PC-9 (cell line): ENCODE measurements around the gene FAM120A. TPM values are rescaled to one million over a fixed set of nuclear protein-coding genes. Genes with fewer than 3 reads are reported as not detected.

Source experiments
- BruUV-seq: library from RNA; stranded (reverse); fragments of 400-500 nt; replicated peaks from 2 replicates; lab custom pipeline; 2021; lab: Mats Ljungman, UMichigan
- CTCF ChIA-PET: fragments of 300-600 bp; sonication (Branson Sonifier 250); formaldehyde crosslinking; loops from one replicate; lab custom pipeline; 2022; ENCODE audit warnings: antibody characterized with exemption; lab: Charles Lee
- POLR2A ChIA-PET: fragments of 300-600 bp; sonication (Branson Sonifier 250); formaldehyde crosslinking; loops from one replicate; lab custom pipeline; 2022; ENCODE audit warnings: antibody characterized with exemption; ENCODE audit not compliant: unreplicated experiment; lab: Charles Lee
- DNase-seq, 2 experiments: peaks; one replicate each; pipeline versions ENCODE4 v3.0.0 to v3.0.0-alpha.2; 2015 to 2022; ENCODE audit warnings: mixed read lengths in 1 of 2
- H2AFZ ChIP-seq: fragments of 200-600 bp; sonication (generic); 2 replicates; pipeline ENCODE4 v1.8.1; 2017; ENCODE audit warnings: antibody characterized with exemption
- H3F3A ChIP-seq: fragments of 200-600 bp; sonication (generic); 2 replicates; pipeline ENCODE4 v1.8.1; 2017; ENCODE audit warnings: antibody characterized with exemption, mild to moderate bottlenecking, low read depth; ENCODE audit not compliant: insufficient read depth
- H3K27ac ChIP-seq: fragments of 200-600 bp; sonication (generic); 2 replicates; pipeline ENCODE4 v1.6.1; 2016; ENCODE audit warnings: mixed run types
- H3K27me3 ChIP-seq: fragments of 200-600 bp; sonication (generic); 2 replicates; pipeline ENCODE4 v1.6.1; 2016; ENCODE audit warnings: low read depth, mixed run types; ENCODE audit not compliant: insufficient read depth
- H3K36me3 ChIP-seq: fragments of 200-600 bp; sonication (generic); 2 replicates; pipeline ENCODE4 v1.6.1; 2016; ENCODE audit warnings: low read depth, mixed run types
- H3K4me1 ChIP-seq: fragments of 200-600 bp; sonication (generic); replicated peaks from 2 replicates; pipeline ENCODE4 v1.6.1; 2016; ENCODE audit warnings: mixed run types; ENCODE audit not compliant: insufficient read depth
- H3K4me2 ChIP-seq: fragments of 200-600 bp; sonication (generic); 2 replicates; pipeline ENCODE4 v1.6.1; 2017; ENCODE audit warnings: mixed run types
- H3K4me3 ChIP-seq: fragments of 200-600 bp; sonication (generic); 2 replicates; pipeline ENCODE4 v1.6.1; 2016; ENCODE audit warnings: mixed run types
- H3K79me2 ChIP-seq: fragments of 200-600 bp; sonication (generic); 2 replicates; pipeline ENCODE4 v1.6.1; 2017; ENCODE audit warnings: low read depth, mixed run types
- H3K9me2 ChIP-seq: fragments of 200-600 bp; sonication (generic); 2 replicates; pipeline ENCODE4 v1.8.1; 2017; ENCODE audit warnings: mild to moderate bottlenecking; ENCODE audit not compliant: insufficient read depth
- H3K9me3 ChIP-seq: fragments of 200-600 bp; sonication (generic); 2 replicates; pipeline ENCODE4 v1.8.1; 2016; ENCODE audit warnings: low read depth; ENCODE audit not compliant: insufficient read depth
- H4K20me1 ChIP-seq: fragments of 200-600 bp; sonication (generic); 2 replicates; pipeline ENCODE4 v1.8.1; 2017; ENCODE audit not compliant: insufficient read depth
- EZH2 ChIP-seq: fragments of 200-600 bp; sonication (generic); IDR thresholded peaks from 2 replicates; pipeline ENCODE4 v1.8.0; 2017; ENCODE audit warnings: antibody characterized with exemption, low read depth
- intact Hi-C: fragments of 100-400 bp; cut with micrococcal nuclease; formaldehyde crosslinking; loops from one replicate; pipeline ENCODE4 v1.10.0; 2022; ENCODE audit not compliant: unreplicated experiment
- total RNA-seq: library from RNA; stranded (reverse); gene quantifications from 2 replicates; pipeline ENCODE4 v1.2.3, GENCODE V29; 2021
- TF ChIP-seq, protein P1 (sequence below): fragments of 200-600 bp; sonication (generic); conservative IDR thresholded peaks from 2 replicates; pipeline ENCODE4 v1.6.1; 2017; ENCODE audit warnings: mixed run types, antibody characterized with exemption, mild to moderate bottlenecking, moderate library complexity

FAM120A gene
- total RNA-seq, 1 experiment from 2014 or later: 171 TPM

DNA sequence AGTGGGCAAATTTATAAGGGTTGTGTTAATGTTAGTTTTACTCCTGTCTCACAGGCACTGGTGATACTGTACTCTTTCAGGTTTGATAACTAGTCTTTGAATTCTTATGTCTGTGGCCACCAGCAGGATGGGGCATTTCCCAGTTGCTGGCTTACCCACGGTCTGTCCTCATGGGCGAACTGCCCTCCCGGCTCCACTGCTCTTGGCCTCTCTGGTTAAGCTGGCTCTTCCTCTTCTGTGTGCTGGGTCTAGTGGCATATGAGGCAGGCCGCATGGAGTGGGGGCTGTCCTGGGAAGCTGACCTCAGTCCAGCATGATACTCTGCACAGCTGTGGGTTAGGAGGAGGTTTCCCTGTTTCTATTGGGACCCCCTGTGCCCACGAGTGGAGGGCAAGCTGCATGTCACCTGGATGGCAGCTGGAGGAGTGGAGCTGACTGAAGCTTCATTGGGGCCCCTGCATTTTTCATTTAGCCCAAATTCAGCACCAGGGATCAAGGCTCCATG, 144.4 kb downstream of the FAM120A start:
- intact Hi-C loops: no loop called here
- Histone ChIP-seq H3K79me2 (no peaks in the 10 kb centered on the region), H4K20me1 (no peaks in the 10 kb centered on the region; the same call in 1 of the 2 replicates), H3K27ac (no peak overlapping the region), H3K9me2 (no peaks in the 10 kb centered on the region), H3K4me3 (no peak overlapping the region), H3F3A (no peaks in the 10 kb centered on the region), H2AFZ (no peak overlapping the region), H3K36me3 (no peaks in the 10 kb centered on the region), H3K27me3 (no peaks in the 10 kb centered on the region), H3K9me3 (no peaks in the 10 kb centered on the region), H3K4me2 (no peak overlapping the region), H3K4me1 (no peaks in the 10 kb centered on the region)
- TF ChIP-seq, protein P1, sequence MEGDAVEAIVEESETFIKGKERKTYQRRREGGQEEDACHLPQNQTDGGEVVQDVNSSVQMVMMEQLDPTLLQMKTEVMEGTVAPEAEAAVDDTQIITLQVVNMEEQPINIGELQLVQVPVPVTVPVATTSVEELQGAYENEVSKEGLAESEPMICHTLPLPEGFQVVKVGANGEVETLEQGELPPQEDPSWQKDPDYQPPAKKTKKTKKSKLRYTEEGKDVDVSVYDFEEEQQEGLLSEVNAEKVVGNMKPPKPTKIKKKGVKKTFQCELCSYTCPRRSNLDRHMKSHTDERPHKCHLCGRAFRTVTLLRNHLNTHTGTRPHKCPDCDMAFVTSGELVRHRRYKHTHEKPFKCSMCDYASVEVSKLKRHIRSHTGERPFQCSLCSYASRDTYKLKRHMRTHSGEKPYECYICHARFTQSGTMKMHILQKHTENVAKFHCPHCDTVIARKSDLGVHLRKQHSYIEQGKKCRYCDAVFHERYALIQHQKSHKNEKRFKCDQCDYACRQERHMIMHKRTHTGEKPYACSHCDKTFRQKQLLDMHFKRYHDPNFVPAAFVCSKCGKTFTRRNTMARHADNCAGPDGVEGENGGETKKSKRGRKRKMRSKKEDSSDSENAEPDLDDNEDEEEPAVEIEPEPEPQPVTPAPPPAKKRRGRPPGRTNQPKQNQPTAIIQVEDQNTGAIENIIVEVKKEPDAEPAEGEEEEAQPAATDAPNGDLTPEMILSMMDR: no peak
- TF ChIP-seq EZH2: no peak
- POLR2A ChIA-PET: interaction anchor here (0.7 kb wide), 1 partner anchor 15 kb away, joined by 8 read pairs; no protein-coding TSS in a partner anchor
- no peak for DNase-seq
- BruUV-seq: no TSS peak
- CTCF ChIA-PET: no interaction called here

GRCh38 chr9:93596399-93596798, 144.9 kb downstream of the FAM120A start:
- CTCF ChIA-PET: no interaction called here
- no peak overlapping the region for H3K4me3 ChIP-seq
- no peaks in the 10 kb centered on the region for H3K36me3 ChIP-seq
- H3K27ac ChIP-seq: no peak overlapping the region
- TF ChIP-seq EZH2: no peak
- TF ChIP-seq, protein P1: no peak
- H3K9me2 ChIP-seq: no peaks in the 10 kb centered on the region
- no peaks in the 10 kb centered on the region; the same call in 1 of the 2 replicates for H4K20me1 ChIP-seq
- no peaks in the 10 kb centered on the region for H3F3A ChIP-seq
- H3K4me1 ChIP-seq: no peaks in the 10 kb centered on the region
- no peak overlapping the region for H2AFZ ChIP-seq
- H3K27me3 ChIP-seq: no peaks in the 10 kb centered on the region
- H3K4me2 ChIP-seq: no peak overlapping the region
- no peak for DNase-seq
- no peaks in the 10 kb centered on the region for H3K79me2 ChIP-seq
- no peaks in the 10 kb centered on the region for H3K9me3 ChIP-seq
- BruUV-seq: no TSS peak
- POLR2A ChIA-PET: interaction anchor here (0.7 kb wide), 1 partner anchor 15 kb away, joined by 8 read pairs; no protein-coding TSS in a partner anchor
- intact Hi-C loops: no loop called here

DNA sequence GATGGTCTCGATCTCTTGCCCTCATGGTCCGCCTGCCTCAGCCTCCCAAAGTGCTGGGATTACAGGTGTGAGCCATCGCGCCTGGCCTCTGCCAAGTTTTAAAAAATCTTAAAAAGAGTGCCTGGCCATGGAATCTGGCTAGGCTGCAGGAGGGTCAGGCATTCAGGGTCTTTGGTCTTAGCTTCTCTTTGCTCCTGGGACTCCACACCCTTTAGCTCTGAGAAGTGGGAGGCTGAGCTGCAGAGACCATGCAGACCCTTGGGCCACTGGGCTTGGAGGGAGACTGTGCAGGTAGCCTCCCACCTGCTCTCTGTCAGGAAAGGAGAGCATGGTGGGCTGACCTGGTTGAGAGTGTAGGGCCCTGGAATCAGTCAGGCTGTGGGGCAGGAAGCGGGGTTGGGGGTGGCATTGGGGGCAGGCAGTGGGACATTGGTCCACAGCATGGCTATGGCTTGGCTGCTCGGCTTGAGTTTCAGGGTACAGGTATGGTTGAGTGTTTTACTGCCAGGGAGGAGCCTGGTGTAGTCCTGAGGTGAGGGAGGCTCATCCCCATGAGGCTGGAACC, 145.7 kb downstream of the FAM120A start:
- Histone ChIP-seq H3K27ac (no peak overlapping the region), H3K4me1 (no peaks in the 10 kb centered on the region), H2AFZ (no peak overlapping the region), H3K9me2 (no peaks in the 10 kb centered on the region), H3K27me3 (no peaks in the 10 kb centered on the region), H4K20me1 (no peaks in the 10 kb centered on the region; the same call in 1 of the 2 replicates), H3K36me3 (no peaks in the 10 kb centered on the region), H3K9me3 (no peaks in the 10 kb centered on the region), H3F3A (no peaks in the 10 kb centered on the region), H3K4me3 (no peak overlapping the region), H3K79me2 (no peaks in the 10 kb centered on the region), H3K4me2 (no peak overlapping the region)
- POLR2A ChIA-PET: no interaction called here
- intact Hi-C loops: no loop called here
- BruUV-seq: no TSS peak
- no peak for TF ChIP-seq EZH2
- TF ChIP-seq, protein P1: no peak
- no peak for DNase-seq
- CTCF ChIA-PET: no interaction called here
